BLaER1 treated with 17β-estradiol and CSF1 and Interleukin-3, amounts not matched to agents 10 nM and 100 nM (cell line): ENCODE measurements around the gene FKBP8.

Source experiments
- H3K27ac ChIP-seq, 11 experiments: shearing (Covaris generic); formaldehyde crosslinking; 2 replicates each; pipeline ENCODE4 v1.8.1; 2022
- H3K27me3 ChIP-seq, 11 experiments: shearing (Covaris generic); formaldehyde crosslinking; 2 replicates each; pipeline ENCODE4 v1.8.1; 2022
- H3K36me3 ChIP-seq, 11 experiments: shearing (Covaris generic); formaldehyde crosslinking; 2 replicates each; pipeline ENCODE4 v1.8.1; 2022
- H3K4me1 ChIP-seq, 10 experiments: shearing (Covaris generic); formaldehyde crosslinking; 2 replicates each; pipeline ENCODE4 v1.8.1; 2022
- H3K4me2 ChIP-seq, 11 experiments: shearing (Covaris generic); formaldehyde crosslinking; 2 replicates each; pipeline ENCODE4 v1.8.1; 2022
- H3K4me3 ChIP-seq, 10 experiments: shearing (Covaris generic); formaldehyde crosslinking; 2 replicates each; pipeline ENCODE4 v1.8.1; 2022
- H3K9ac ChIP-seq, 11 experiments: shearing (Covaris generic); formaldehyde crosslinking; 2 replicates each; pipeline ENCODE4 v1.8.1; 2022
- H3K9me3 ChIP-seq, 11 experiments: shearing (Covaris generic); formaldehyde crosslinking; replicated peaks in 1 of 11; 2 replicates each; pipeline ENCODE4 v1.8.1; 2022
- H4K20me1 ChIP-seq, 11 experiments: shearing (Covaris generic); formaldehyde crosslinking; 2 replicates each; pipeline ENCODE4 v1.8.1; 2022
- Cebpa-rat ChIP-seq, 11 experiments: shearing (Covaris generic); IDR thresholded peaks; 2 replicates each; pipeline ENCODE4 v1.8.1; 2022

Gene FKBP8

GRCh38 chr19:18484992-18485391 is 58.4 kb downstream of the FKBP8 start:
- Histone ChIP-seq H3K4me1 (peaks cover 89 to 100% (median 100%) of the 10 kb centered on the region in 10 experiments), H3K4me3 (no peak overlapping the region; a peak in 1 of 20 replicates), H3K4me2 (peak overlapping the region; percentile 71 to 98 (median 95)), H4K20me1 (peaks cover 18 to 71% (median 40%) of the 10 kb centered on the region in 11 experiments; a peak in 21 of 22 replicates), H3K27me3 (no peaks in the 10 kb centered on the region), H3K9ac (peak overlapping the region; percentile 10 to 78 (median 63); a peak in 19 of 22 replicates), H3K36me3 (peaks cover 0 to 27% (median 6%) of the 10 kb centered on the region in 11 experiments; a peak in 4 of 22 replicates), H3K27ac (peak overlapping the region; percentile 66 to 100 (median 97)), H3K9me3 (peaks cover 0 to 9% (median 0%) of the 10 kb centered on the region in 11 experiments; a peak in 2 of 22 replicates)
- no peak for TF ChIP-seq Cebpa-rat (IDR thresholded peaks at IDR 0.05)

GRCh38 chr19:18483119-18483890 is 60.1 kb downstream of the FKBP8 start:
- peaks cover 0 to 18% (median 6%) of the 10 kb centered on the region in 11 experiments; a peak in 5 of 22 replicates for H3K36me3 ChIP-seq
- peak overlapping the region; percentile 10 to 78 (median 61); a peak in 17 of 22 replicates for H3K9ac ChIP-seq
- no peaks in the 10 kb centered on the region for H3K27me3 ChIP-seq
- H3K4me3 ChIP-seq: peak overlapping the region in 3 of 10 experiments; percentile 5 to 27 (median 10); a peak in 4 of 20 replicates
- peaks cover 2 to 59% (median 23%) of the 10 kb centered on the region in 11 experiments; a peak in 20 of 22 replicates for H4K20me1 ChIP-seq
- H3K9me3 ChIP-seq: peaks cover 0 to 9% (median 0%) of the 10 kb centered on the region in 11 experiments; a peak in 3 of 22 replicates
- TF ChIP-seq Cebpa-rat (IDR thresholded peaks at IDR 0.05): peak in 2 of 11 experiments; percentile 16 to 28; a peak in 1 of 22 replicates
- H3K4me2 ChIP-seq: peak overlapping the region; percentile 39 to 98 (median 95)
- peak overlapping the region; percentile 66 to 100 (median 97) for H3K27ac ChIP-seq
- peaks cover 90 to 100% (median 99%) of the 10 kb centered on the region in 10 experiments for H3K4me1 ChIP-seq
